ENCODE measurements around the gene LCE1F. TPM values are rescaled to one million over a fixed set of nuclear protein-coding genes. Genes with fewer than 3 reads are reported as not detected.
A peak's percentile ranks its signal among the peaks of the same experiment; 100 is the strongest.

The LCE1F gene
- total and polyA plus RNA-seq, 2 donors from 2014 or later, result not detected

GRCh38 chr1:152756872-152757271 is 18.1 kb upstream of the LCE1F start:
- Histone ChIP-seq H3K27ac (ENCODE audit: low read depth in 2 of 2, low read length in 2 of 2) (no peak overlapping the region), H3K9ac (ENCODE audit: low read length in 3 of 3) (no peak overlapping the region), H3K4me1 (ENCODE audit: control insufficient read depth in 2 of 3, insufficient read depth in 2 of 3, low read depth in 1 of 3, low read length in 3 of 3) (no peaks in the 10 kb centered on the region), H3K9me3 (ENCODE audit: control insufficient read depth in 2 of 3, insufficient read depth in 1 of 3, low read length in 3 of 3) (no peaks in the 10 kb centered on the region), H3K36me3 (ENCODE audit: control insufficient read depth in 2 of 3, insufficient read depth in 3 of 3, low read length in 3 of 3) (no peaks in the 10 kb centered on the region), H3K27me3 (ENCODE audit: control insufficient read depth, insufficient read depth, low read length) (no peaks in the 10 kb centered on the region), H3K4me3 (ENCODE audit: low read length in 3 of 3) (no peak overlapping the region)
- DNase-seq (no peak), FAIRE-seq (no peak)
- no peak for TF ChIP-seq CTCF (IDR thresholded peaks at IDR 0.05; ENCODE audit: borderline replicate concordance, extremely low read depth, insufficient read depth)
- intact Hi-C loops (cut with DNase I), result no loop called here

- H3K36me3 ChIP-seq (ENCODE audit: control insufficient read depth in 2 of 3, insufficient read depth in 3 of 3, low read length in 3 of 3), result no peaks in the 10 kb centered on the region
- DNase-seq, result peak in 2 of 5 donors; percentile 6 to 27
- H3K9me3 ChIP-seq (ENCODE audit: control insufficient read depth in 2 of 3, insufficient read depth in 1 of 3, low read length in 3 of 3), result no peaks in the 10 kb centered on the region
- H3K4me3 ChIP-seq (ENCODE audit: low read length in 3 of 3), result no peak within 1 kb of the TSS
- no peak within 1 kb of the TSS for H3K9ac ChIP-seq (ENCODE audit: low read length in 3 of 3)
- intact Hi-C loops (cut with DNase I), result no loop called here
- TF ChIP-seq CTCF (IDR thresholded peaks at IDR 0.05; ENCODE audit: borderline replicate concordance, extremely low read depth, insufficient read depth), result no peak
- FAIRE-seq, result no peak
- H3K4me1 ChIP-seq (ENCODE audit: control insufficient read depth in 2 of 3, insufficient read depth in 2 of 3, low read depth in 1 of 3, low read length in 3 of 3), result no peaks in the 10 kb centered on the region
- no peak within 1 kb of the TSS for H3K27ac ChIP-seq (ENCODE audit: low read depth in 2 of 2, low read length in 2 of 2)
- no peaks in the 10 kb centered on the region for H3K27me3 ChIP-seq (ENCODE audit: control insufficient read depth, insufficient read depth, low read length)
Measured at GRCh38 chr1:152757747-152758146, 17.2 kb upstream of the LCE1F start, which contains the start of gene KPRP. Gene KPRP (plus strand): TSS chr1:152758025. CDS start chr1:152759589, 1,564 bp downstream.

GRCh38 chr1:152758636-152759035 is 16.3 kb upstream of the LCE1F start:
- Histone ChIP-seq H3K4me1 (ENCODE audit: control insufficient read depth in 2 of 3, insufficient read depth in 2 of 3, low read depth in 1 of 3, low read length in 3 of 3) (no peaks in the 10 kb centered on the region), H3K27me3 (ENCODE audit: control insufficient read depth, insufficient read depth, low read length) (no peaks in the 10 kb centered on the region), H3K9ac (ENCODE audit: low read length in 3 of 3) (no peak overlapping the region), H3K4me3 (ENCODE audit: low read length in 3 of 3) (no peak overlapping the region), H3K9me3 (ENCODE audit: control insufficient read depth in 2 of 3, insufficient read depth in 1 of 3, low read length in 3 of 3) (no peaks in the 10 kb centered on the region), H3K27ac (ENCODE audit: low read depth in 2 of 2, low read length in 2 of 2) (no peak overlapping the region), H3K36me3 (ENCODE audit: control insufficient read depth in 2 of 3, insufficient read depth in 3 of 3, low read length in 3 of 3) (no peaks in the 10 kb centered on the region)
- TF ChIP-seq CTCF (IDR thresholded peaks at IDR 0.05; ENCODE audit: borderline replicate concordance, extremely low read depth, insufficient read depth), result no peak
- no peak for FAIRE-seq
- peak in 1 of 5 donors; percentile 23 for DNase-seq
- intact Hi-C loops (cut with DNase I), result no loop called here

Measured in kidney (tissue), 14 donors.